Pulmonary artery endothelial cell (primary cell): ENCODE data around the gene BTBD10. TPM values are rescaled to one million over a fixed set of nuclear protein-coding genes. Genes with fewer than 3 reads are reported as not detected.

Experiments
- DNase-seq: peaks from one replicate; pipeline ENCODE4 v3.0.0-alpha.2; 2011; ENCODE audit warnings: low read depth, low spot score
- total RNA-seq: library from RNA; depleted of rRNA; stranded (reverse); fragments of >200 nt; gene quantifications from 2 replicates; pipeline ENCODE4 v1.2.3, GENCODE V29; 2014

The BTBD10 gene
- total RNA-seq, 1 donor from 2014 or later: 115 TPM

GRCh38 chr11:13339195-13340153 is 123.5 kb downstream of the BTBD10 start:
- peak; percentile 63 for DNase-seq

- peak; percentile 13 for DNase-seq
Observed at GRCh38 chr11:13338427-13339069, 124.5 kb downstream of the BTBD10 start.

- DNase-seq: peak; percentile 15
Observed at GRCh38 chr11:13338019-13338426, 125.0 kb downstream of the BTBD10 start.

Other genes with a start within 250 kb of the BTBD10 start
- 8.4 and 13.5 TPM in 2 replicates for gene BMAL1, start 185.4 kb downstream of the BTBD10 start, total RNA-seq
- not detected in 2 replicates for gene PTH, start 32.8 kb upstream of the BTBD10 start, total RNA-seq
- gene FAR1, start 205.4 kb upstream of the BTBD10 start, total RNA-seq: 62.1 and 81.7 TPM in 2 replicates